ENCODE data around the gene USP34.

Gene USP34

GRCh38 chr2:61295981-61296380 is 174.9 kb downstream of the USP34 start:
- no peak for DNase-seq

- DNase-seq, result no peak
Observed at GRCh38 chr2:61291851-61292575, 178.9 kb downstream of the USP34 start.

- DNase-seq, result no peak
Observed at GRCh38 chr2:61288070-61288841, 182.6 kb downstream of the USP34 start.

- no peak for DNase-seq
Observed at GRCh38 chr2:61287254-61287653, 183.6 kb downstream of the USP34 start.

GRCh38 chr2:61283443-61284160 is 187.3 kb downstream of the USP34 start:
- no peak for DNase-seq

- no peak for DNase-seq
Observed at GRCh38 chr2:61282104-61282590, 188.7 kb downstream of the USP34 start.

GRCh38 chr2:61281321-61281720 is 189.6 kb downstream of the USP34 start:
- no peak for DNase-seq

- no peak for DNase-seq
Observed at GRCh38 chr2:61277756-61278155, 193.1 kb downstream of the USP34 start.

GRCh38 chr2:61275575-61276184 is 195.2 kb downstream of the USP34 start:
- no peak for DNase-seq

- DNase-seq, result no peak
Observed at GRCh38 chr2:61272421-61273070, 198.3 kb downstream of the USP34 start.

GRCh38 chr2:61268249-61268648 is 202.6 kb downstream of the USP34 start:
- no peak for DNase-seq

- DNase-seq, result no peak
Observed at GRCh38 chr2:61266632-61267505, 204.0 kb downstream of the USP34 start.

GRCh38 chr2:61263830-61264229 is 207.1 kb downstream of the USP34 start:
- no peak for DNase-seq

GRCh38 chr2:61262699-61263098 is 208.2 kb downstream of the USP34 start:
- DNase-seq, result no peak

- DNase-seq, result no peak
Observed at GRCh38 chr2:61257446-61257845, 213.4 kb downstream of the USP34 start.

GRCh38 chr2:61255580-61256437 is 215.1 kb downstream of the USP34 start:
- no peak for DNase-seq

GRCh38 chr2:61254536-61254935 is 216.4 kb downstream of the USP34 start:
- DNase-seq, result no peak

GRCh38 chr2:61253136-61253535 is 217.8 kb downstream of the USP34 start:
- DNase-seq, result no peak

- DNase-seq, result no peak
Observed at GRCh38 chr2:61252031-61252430, 218.9 kb downstream of the USP34 start.

GRCh38 chr2:61249521-61250071 is 221.3 kb downstream of the USP34 start:
- no peak for DNase-seq
